Bronchial epithelial cell (primary cell): ENCODE data around the gene HRH3. TPM values are rescaled to one million over a fixed set of nuclear protein-coding genes. Genes with fewer than 3 reads are reported as not detected.

ENCODE experiments used
- DNase-seq: peaks from one replicate; pipeline ENCODE4 v3.0.0-alpha.2; 2010; ENCODE audit warnings: low read depth
- FAIRE-seq: peaks from 2 replicates; lab custom pipeline; 2011; peaks lifted over from hg19 to GRCh38; lab: Jason Lieb, UNC
- H3K27me3 ChIP-seq: 2 replicates; pipeline ENCODE4 v1.5.1; 2011; ENCODE audit warnings: low read length; ENCODE audit not compliant: control insufficient read depth, insufficient read depth
- H3K36me3 ChIP-seq: 2 replicates; pipeline ENCODE4 v1.5.1; 2011; ENCODE audit warnings: low read length; ENCODE audit not compliant: control insufficient read depth, insufficient read depth
- H3K4me3 ChIP-seq: 2 replicates; pipeline ENCODE4 v1.5.1; 2011; ENCODE audit warnings: mild to moderate bottlenecking, low read depth, low read length, control low read depth
- CTCF ChIP-seq: IDR thresholded peaks from 2 replicates; pipeline ENCODE4 v1.5.1; 2011; ENCODE audit warnings: mild to moderate bottlenecking, moderate library complexity, low read length, control low read depth, inconsistent platforms; ENCODE audit not compliant: insufficient read depth, severe bottlenecking
- total RNA-seq: library from RNA; depleted of rRNA; stranded (reverse); fragments of >200 nt; gene quantifications from 2 replicates; pipeline ENCODE4 v1.2.1, GENCODE V29; 2014

HRH3 gene
- total RNA-seq, 1 donor from 2014 or later: not detected

GRCh38 chr20:62208061-62208794 lies 11.8 kb downstream of the HRH3 start:
- no peak for FAIRE-seq
- TF ChIP-seq CTCF: no peak
- Histone ChIP-seq H3K4me3 (no peak overlapping the region), H3K27me3 (peaks cover 6% of the 10 kb centered on the region), H3K36me3 (no peaks in the 10 kb centered on the region)
- DNase-seq: no peak

DNA sequence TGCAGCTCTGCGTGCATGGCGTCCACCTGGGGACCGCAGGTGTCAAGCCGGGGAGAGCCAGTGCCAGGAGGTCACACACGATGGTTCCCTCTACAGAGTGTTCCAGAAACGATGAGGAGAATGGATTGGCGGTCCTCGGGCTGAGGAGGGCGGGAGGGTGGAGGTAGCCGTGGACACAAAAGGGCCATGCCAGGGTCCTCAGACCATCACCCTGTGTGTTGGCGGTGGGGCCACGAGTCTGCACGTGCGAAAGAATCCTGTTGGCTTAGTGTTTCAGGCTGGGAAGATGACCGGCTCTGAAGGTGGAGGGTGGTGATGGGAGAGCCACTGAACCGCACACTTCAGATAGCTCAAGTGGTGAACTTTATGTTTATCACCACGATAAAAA lies 13.7 kb downstream of the HRH3 start:
- DNase-seq (no peak), FAIRE-seq (no peak)

DNA sequence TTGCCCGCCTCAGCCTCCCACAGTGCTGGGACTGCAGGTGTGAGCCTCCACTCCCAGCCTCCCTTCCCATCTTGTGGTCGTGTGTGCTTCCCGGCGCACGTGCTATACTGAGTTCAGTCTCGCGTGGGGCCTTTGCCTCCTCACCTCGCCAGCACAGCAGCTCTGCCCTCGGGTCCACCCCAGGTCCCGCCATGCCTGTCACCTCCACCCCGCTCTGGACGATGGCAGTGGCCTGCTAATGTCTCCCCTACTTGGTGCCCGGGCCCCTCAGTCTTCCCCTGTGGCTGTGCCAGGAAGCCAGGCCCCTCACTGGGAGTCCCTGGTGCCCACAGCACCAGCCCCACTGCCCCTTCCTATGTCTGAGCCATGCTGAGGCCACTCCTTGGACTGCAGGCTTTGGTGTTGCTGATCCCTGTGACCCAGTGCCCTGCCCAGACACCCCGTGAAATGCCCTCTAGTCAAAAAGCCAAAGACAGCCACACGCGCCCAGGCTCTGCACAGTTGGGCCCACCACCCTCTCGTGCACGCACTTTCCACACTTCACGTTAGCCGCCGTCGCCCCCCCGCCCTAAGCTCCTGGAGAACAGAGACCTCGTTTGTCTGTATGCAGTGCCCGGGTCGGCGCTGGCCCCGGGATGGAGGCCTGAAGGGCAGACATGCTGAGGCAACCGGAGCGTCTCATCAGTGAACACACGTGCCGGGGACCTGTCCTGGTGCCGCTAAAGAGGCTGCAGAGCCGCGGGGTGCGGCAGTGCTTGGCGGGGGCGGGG lies 14.3 kb downstream of the HRH3 start:
- DNase-seq (no peak), FAIRE-seq (no peak)
- Histone ChIP-seq H3K27me3 (no peaks in the 10 kb centered on the region), H3K4me3 (no peak overlapping the region), H3K36me3 (peaks cover 10% of the 10 kb centered on the region)
- TF ChIP-seq CTCF: no peak

More for the DNA sequence above, 13.7 kb downstream of the HRH3 start:
- Histone ChIP-seq H3K36me3 (peaks cover 7% of the 10 kb centered on the region), H3K4me3 (no peak overlapping the region), H3K27me3 (peaks cover 2% of the 10 kb centered on the region)
- no peak for TF ChIP-seq CTCF

- TF ChIP-seq CTCF: no peak
- Histone ChIP-seq H3K4me3 (no peak overlapping the region), H3K27me3 (no peaks in the 10 kb centered on the region), H3K36me3 (peaks cover 19% of the 10 kb centered on the region)
- DNase-seq (no peak), FAIRE-seq (no peak)
Observed at GRCh38 chr20:62203378-62204030, 16.6 kb downstream of the HRH3 start.

GRCh38 chr20:62202676-62203377 lies 17.3 kb downstream of the HRH3 start:
- H3K36me3 ChIP-seq: peaks cover 26% of the 10 kb centered on the region
- H3K4me3 ChIP-seq: no peak overlapping the region
- no peaks in the 10 kb centered on the region for H3K27me3 ChIP-seq
- FAIRE-seq: no peak
- DNase-seq: no peak
- no peak for TF ChIP-seq CTCF
